CD4-positive, alpha-beta T cell (primary cell): ENCODE measurements around the gene C15orf61. TPM values are rescaled to one million over a fixed set of nuclear protein-coding genes. Genes with fewer than 3 reads are reported as not detected.

Source experiments
- ATAC-seq: fragments of 200-7000 bp; cut with Tn5 transposase; one replicate; pipeline ENCODE4 v1.10.0; 2022; ENCODE audit warnings: mild to moderate bottlenecking; ENCODE audit not compliant: poor library complexity
- CTCF ChIA-PET: fragments of 350-600 bp; sonication (Branson Sonifier 250); formaldehyde crosslinking; loops from one replicate; lab custom pipeline; 2021; ENCODE audit warnings: antibody characterized with exemption, inconsistent platforms; lab: Charles Lee
- POLR2A ChIA-PET: fragments of 350-600 bp; sonication (Branson Sonifier 250); formaldehyde crosslinking; loops from one replicate; lab custom pipeline; 2021; ENCODE audit warnings: antibody characterized with exemption, inconsistent platforms; lab: Charles Lee
- DNase-seq, 14 experiments: peaks; one replicate each; pipeline ENCODE4 v3.0.0-alpha.2; 2013 to 2020; ENCODE audit warnings: mixed read lengths in 2 of 14
- H3K27ac ChIP-seq, 2 donors: one replicate each; pipeline versions ENCODE4 v1.5.1 to v1.7.0; 2013; ENCODE audit warnings: low read length in 2 of 2, low read depth in 1 of 2, mild to moderate bottlenecking in 1 of 2
- H3K27me3 ChIP-seq, 2 experiments: 1 replicate in 1 of 2; 2 replicates in 1 of 2; pipeline versions ENCODE4 v1.6.1 to v1.7.0; 2013; ENCODE audit warnings: low read length in 2 of 2, control low read depth in 1 of 2, mild to moderate bottlenecking in 1 of 2, moderate library complexity in 1 of 2; ENCODE audit not compliant: insufficient read depth in 2 of 2, control insufficient read depth in 1 of 2
- H3K36me3 ChIP-seq: one replicate; pipeline ENCODE4 v1.6.1; 2013; ENCODE audit warnings: low read length, control low read depth; ENCODE audit not compliant: insufficient read depth
- H3K4me1 ChIP-seq: one replicate; pipeline ENCODE4 v1.6.1; 2013; ENCODE audit warnings: low read length, control low read depth; ENCODE audit not compliant: insufficient read depth
- H3K4me3 ChIP-seq: one replicate; pipeline ENCODE4 v1.5.1; 2013; ENCODE audit warnings: mild to moderate bottlenecking, low read length, moderate library complexity
- H3K9me3 ChIP-seq, 2 experiments: 1 replicate in 1 of 2; 2 replicates in 1 of 2; pipeline versions ENCODE4 v1.6.1 to v1.7.0; 2013; ENCODE audit warnings: low read length in 2 of 2, mild to moderate bottlenecking in 2 of 2, control low read depth in 1 of 2, moderate library complexity in 1 of 2; ENCODE audit not compliant: control insufficient read depth in 1 of 2, insufficient read depth in 1 of 2
- H3K27ac Mint-ChIP-seq: one replicate; pipeline ENCODE4 v1.8.0; 2020; ENCODE audit warnings: mixed read lengths
- H3K27me3 Mint-ChIP-seq: one replicate; pipeline ENCODE4 v1.8.0; 2021; ENCODE audit warnings: mixed read lengths
- H3K36me3 Mint-ChIP-seq: one replicate; pipeline ENCODE4 v1.8.0; 2021; ENCODE audit warnings: low read depth, mixed read lengths
- H3K4me1 Mint-ChIP-seq: one replicate; pipeline ENCODE4 v1.8.0; 2021; ENCODE audit warnings: low read depth, mixed read lengths
- H3K4me3 Mint-ChIP-seq: one replicate; pipeline ENCODE4 v1.8.0; 2020; ENCODE audit warnings: mild to moderate bottlenecking, mixed read lengths
- H3K9me3 Mint-ChIP-seq: one replicate; pipeline ENCODE4 v1.8.0; 2020; ENCODE audit warnings: mixed read lengths
- intact Hi-C, 2 experiments: fragments of 100-400 bp; cut with DNase I in 1 of 2; cut with micrococcal nuclease in 1 of 2; formaldehyde crosslinking; loops; one replicate each; pipeline versions ENCODE4 v1.15.1 to v1.9.0; 2023 to 2025; cut with DNase I, micrococcal nuclease
- total RNA-seq, 174 experiments: library from RNA in 2 of 174; stranded (reverse) in 2 of 174; gene quantifications; one replicate each; pipeline ENCODE4 v1.2.3 and lab custom pipeline; 2021 to 2026
- TF ChIP-seq, protein P1 (sequence below): fragments of 200-600 bp; IDR thresholded peaks from one replicate; pipeline ENCODE4 v1.8.0; 2022; ENCODE audit warnings: antibody characterized with exemption, mild to moderate bottlenecking

C15orf61 gene
- total RNA-seq, 2 experiments from 2014 or later, result 11.3 to 12.0 TPM

DNA sequence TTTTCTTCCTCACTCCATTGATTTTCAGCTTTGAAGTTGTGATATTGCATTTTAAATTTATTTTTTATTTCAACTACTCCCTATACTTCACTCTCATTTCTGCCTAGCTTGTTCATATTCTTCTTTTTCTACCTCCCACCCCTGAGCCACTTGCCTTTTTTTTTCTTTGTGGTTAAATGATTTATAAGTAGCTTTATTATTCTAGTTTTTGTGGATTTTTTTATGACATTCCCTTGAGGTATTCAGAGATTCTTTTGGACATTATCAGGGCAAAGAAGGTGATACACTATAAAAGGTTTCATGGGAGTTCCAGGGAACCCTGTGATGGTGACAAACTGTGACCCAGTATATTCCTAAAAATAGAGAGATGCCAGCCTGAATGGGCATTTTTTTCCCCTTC, 3.3 kb downstream of the C15orf61 start:
- Mint-ChIP-seq H3K36me3 (peaks cover 36% of the 10 kb centered on the region), H3K27me3 (no peaks in the 10 kb centered on the region), H3K27ac (peak overlapping the region; percentile 56), H3K9me3 (no peaks in the 10 kb centered on the region), H3K4me3 (peak overlapping the region; percentile 55), H3K4me1 (peaks cover 30% of the 10 kb centered on the region)
- POLR2A ChIA-PET, result interaction anchor here (1.2 kb wide), 1 partner anchor 18 kb away, joined by 4 read pairs; the partner anchor contains the start of gene MAP2K5
- Histone ChIP-seq H3K27ac (no peak overlapping the region), H3K27me3 (no peaks in the 10 kb centered on the region), H3K4me1 (peaks cover 13% of the 10 kb centered on the region), H3K9me3 (no peaks in the 10 kb centered on the region), H3K4me3 (no peak overlapping the region), H3K36me3 (peaks cover 10% of the 10 kb centered on the region)
- intact Hi-C loops, result loop anchor here in 1 of 2 experiments (5.0 to 10.0 kb wide), 4 partner anchors 67 to 753 kb away; partner anchors contain the start of genes CLN6, FEM1B and PIAS1
- DNase-seq (no peak), ATAC-seq (no peak)
- CTCF ChIA-PET, result interaction anchor here (0.7 kb wide), 1 partner anchor 18 kb away, joined by 3 read pairs; the partner anchor contains the start of gene MAP2K5
- TF ChIP-seq, protein P1, sequence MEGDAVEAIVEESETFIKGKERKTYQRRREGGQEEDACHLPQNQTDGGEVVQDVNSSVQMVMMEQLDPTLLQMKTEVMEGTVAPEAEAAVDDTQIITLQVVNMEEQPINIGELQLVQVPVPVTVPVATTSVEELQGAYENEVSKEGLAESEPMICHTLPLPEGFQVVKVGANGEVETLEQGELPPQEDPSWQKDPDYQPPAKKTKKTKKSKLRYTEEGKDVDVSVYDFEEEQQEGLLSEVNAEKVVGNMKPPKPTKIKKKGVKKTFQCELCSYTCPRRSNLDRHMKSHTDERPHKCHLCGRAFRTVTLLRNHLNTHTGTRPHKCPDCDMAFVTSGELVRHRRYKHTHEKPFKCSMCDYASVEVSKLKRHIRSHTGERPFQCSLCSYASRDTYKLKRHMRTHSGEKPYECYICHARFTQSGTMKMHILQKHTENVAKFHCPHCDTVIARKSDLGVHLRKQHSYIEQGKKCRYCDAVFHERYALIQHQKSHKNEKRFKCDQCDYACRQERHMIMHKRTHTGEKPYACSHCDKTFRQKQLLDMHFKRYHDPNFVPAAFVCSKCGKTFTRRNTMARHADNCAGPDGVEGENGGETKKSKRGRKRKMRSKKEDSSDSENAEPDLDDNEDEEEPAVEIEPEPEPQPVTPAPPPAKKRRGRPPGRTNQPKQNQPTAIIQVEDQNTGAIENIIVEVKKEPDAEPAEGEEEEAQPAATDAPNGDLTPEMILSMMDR, result no peak

DNA sequence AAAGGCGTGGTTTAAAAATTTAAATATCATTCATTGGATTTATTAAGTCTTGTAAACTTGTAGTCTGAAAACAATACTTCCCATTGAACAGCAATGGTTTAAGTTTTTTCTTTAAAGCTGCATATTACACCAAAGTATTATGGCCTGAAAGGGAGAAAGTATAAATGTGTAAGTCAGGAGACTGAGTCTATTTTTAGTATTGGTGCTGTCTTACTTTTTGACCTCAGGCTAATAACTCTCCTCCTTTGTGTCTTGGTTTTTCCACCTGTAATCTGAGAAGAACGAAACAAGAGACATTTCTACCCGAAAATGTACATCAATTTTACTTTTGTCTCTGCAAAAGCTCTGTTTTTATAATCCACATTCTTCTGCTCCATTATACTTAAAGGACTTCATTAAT, 7.6 kb downstream of the C15orf61 start:
- DNase-seq (no peak), ATAC-seq (no peak)
- CTCF ChIA-PET, result no interaction called here
- peaks cover 10% of the 10 kb centered on the region for H3K36me3 ChIP-seq
- H3K4me3 ChIP-seq, result no peak overlapping the region
- Mint-ChIP-seq H3K4me3 (no peak overlapping the region), H3K4me1 (peaks cover 11% of the 10 kb centered on the region), H3K9me3 (no peaks in the 10 kb centered on the region), H3K27ac (no peak overlapping the region), H3K27me3 (no peaks in the 10 kb centered on the region), H3K36me3 (peaks cover 30% of the 10 kb centered on the region)
- POLR2A ChIA-PET, result interaction anchor here (0.5 kb wide), 1 partner anchor 28 kb away, joined by 3 read pairs; no protein-coding TSS in a partner anchor
- intact Hi-C loops, result loop anchor here in 1 of 2 experiments (5.0 to 10.0 kb wide), 2 partner anchors 49 to 696 kb away; partner anchors contain the start of gene CLN6
- no peaks in the 10 kb centered on the region for H3K27me3 ChIP-seq
- H3K4me1 ChIP-seq, result no peaks in the 10 kb centered on the region
- TF ChIP-seq, protein P1, result no peak
- no peaks in the 10 kb centered on the region for H3K9me3 ChIP-seq
- H3K27ac ChIP-seq, result no peak overlapping the region

DNA sequence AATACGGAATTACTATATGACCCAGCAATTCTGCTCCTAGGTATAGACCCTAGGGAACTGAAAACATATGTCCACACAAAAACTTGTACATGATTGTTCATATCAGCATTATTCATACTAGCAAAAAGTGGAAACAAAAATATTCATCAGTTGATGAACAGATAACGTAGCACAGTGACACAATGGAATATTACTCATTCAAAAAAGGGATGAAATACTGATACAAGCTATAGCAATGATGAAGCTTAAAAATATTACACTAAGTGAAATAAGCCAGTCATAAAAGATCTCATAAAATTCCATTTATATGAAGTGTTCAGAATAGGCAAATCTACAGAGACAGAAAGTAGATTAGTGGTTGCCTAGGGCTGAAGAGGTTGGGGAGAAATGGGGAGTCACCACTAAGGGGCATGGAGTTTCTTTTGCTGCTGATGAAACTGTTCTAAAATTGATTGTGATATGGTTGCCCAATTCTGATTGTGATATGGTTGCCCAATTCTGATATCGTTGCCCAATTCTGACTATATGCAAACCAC, 10.5 kb downstream of the C15orf61 start:
- Histone ChIP-seq H3K4me1 (no peaks in the 10 kb centered on the region), H3K4me3 (no peak overlapping the region), H3K36me3 (peaks cover 10% of the 10 kb centered on the region), H3K9me3 (no peaks in the 10 kb centered on the region), H3K27ac (no peak overlapping the region), H3K27me3 (no peaks in the 10 kb centered on the region)
- DNase-seq (no peak), ATAC-seq (no peak)
- no peak overlapping the region for H3K27ac Mint-ChIP-seq
- CTCF ChIA-PET, result interaction anchor here (1.2 kb wide), 1 partner anchor 9 kb away, joined by 5 read pairs; no protein-coding TSS in a partner anchor
- TF ChIP-seq, protein P1, result no peak
- no peaks in the 10 kb centered on the region for H3K4me1 Mint-ChIP-seq
- peaks cover 24% of the 10 kb centered on the region for H3K36me3 Mint-ChIP-seq
- POLR2A ChIA-PET, result interaction anchor here (1.0 kb wide), 1 partner anchor 11 kb away, joined by 5 read pairs; the partner anchor contains the start of gene MAP2K5
- H3K9me3 Mint-ChIP-seq, result no peaks in the 10 kb centered on the region
- H3K4me3 Mint-ChIP-seq, result no peak overlapping the region
- intact Hi-C loops, result no loop called here
- H3K27me3 Mint-ChIP-seq, result no peaks in the 10 kb centered on the region
